NOMO-1 treated with DMSO at 0.1 percent for 48 hours (cell line): Measurements from ENCODE around the gene MTG2.

Experiments
- DNase-seq: peaks from one replicate; lab custom pipeline; 2025; ENCODE audit not compliant: unreplicated experiment; lab: John Stamatoyannopoulos, UW

Gene MTG2

GRCh38 chr20:62162765-62163484, 19.9 kb upstream of the MTG2 start:
- DNase-seq, result no peak

GRCh38 chr20:62163485-62163865, 19.4 kb upstream of the MTG2 start:
- DNase-seq, result no peak

- DNase-seq, result no peak
These were observed 18.7 kb upstream of the MTG2 start for GRCh38 chr20:62163986-62164762.

GRCh38 chr20:62164879-62165761, 17.7 kb upstream of the MTG2 start:
- DNase-seq, result no peak

- no peak for DNase-seq
These were observed 16.9 kb upstream of the MTG2 start for GRCh38 chr20:62165762-62166399.

- DNase-seq, result no peak
These were observed 15.4 kb upstream of the MTG2 start for GRCh38 chr20:62167474-62167873.

- no peak for DNase-seq
These were observed 14.8 kb upstream of the MTG2 start for GRCh38 chr20:62168061-62168460.

GRCh38 chr20:62168890-62169435, 13.9 kb upstream of the MTG2 start:
- no peak for DNase-seq

- DNase-seq, result no peak
These were observed 12.3 kb upstream of the MTG2 start for GRCh38 chr20:62170536-62170935.

GRCh38 chr20:62171245-62171644, 11.6 kb upstream of the MTG2 start:
- no peak for DNase-seq

- DNase-seq, result no peak
These were observed 10.2 kb upstream of the MTG2 start for GRCh38 chr20:62172666-62173065.

- no peak for DNase-seq
These were observed 8.6 kb upstream of the MTG2 start for GRCh38 chr20:62174021-62174804.

- no peak for DNase-seq
These were observed 7.8 kb upstream of the MTG2 start for GRCh38 chr20:62174870-62175624.

- no peak for DNase-seq
These were observed 7.1 kb upstream of the MTG2 start for GRCh38 chr20:62175711-62176110.

GRCh38 chr20:62176866-62177265, 6.0 kb upstream of the MTG2 start:
- DNase-seq, result no peak

GRCh38 chr20:62177307-62177706, 5.5 kb upstream of the MTG2 start:
- no peak for DNase-seq

- DNase-seq, result no peak
These were observed 4.3 kb upstream of the MTG2 start for GRCh38 chr20:62178316-62179161.

- DNase-seq, result no peak
These were observed 3.7 kb upstream of the MTG2 start for GRCh38 chr20:62179162-62179504.

- no peak for DNase-seq
These were observed 1.0 kb upstream of the MTG2 start for GRCh38 chr20:62181808-62182207.
